ENCODE measurements around the gene CACNA1S. TPM values are rescaled to one million over a fixed set of nuclear protein-coding genes. Genes with fewer than 3 reads are reported as not detected.

The CACNA1S gene
- total and polyA plus RNA-seq, 2 of the 8 experiments (the other 6 are each of a cell fraction or from before 2014, with no cell fraction given), result 0.06 TPM; not detected in 1

- TF ChIP-seq, protein P1, sequence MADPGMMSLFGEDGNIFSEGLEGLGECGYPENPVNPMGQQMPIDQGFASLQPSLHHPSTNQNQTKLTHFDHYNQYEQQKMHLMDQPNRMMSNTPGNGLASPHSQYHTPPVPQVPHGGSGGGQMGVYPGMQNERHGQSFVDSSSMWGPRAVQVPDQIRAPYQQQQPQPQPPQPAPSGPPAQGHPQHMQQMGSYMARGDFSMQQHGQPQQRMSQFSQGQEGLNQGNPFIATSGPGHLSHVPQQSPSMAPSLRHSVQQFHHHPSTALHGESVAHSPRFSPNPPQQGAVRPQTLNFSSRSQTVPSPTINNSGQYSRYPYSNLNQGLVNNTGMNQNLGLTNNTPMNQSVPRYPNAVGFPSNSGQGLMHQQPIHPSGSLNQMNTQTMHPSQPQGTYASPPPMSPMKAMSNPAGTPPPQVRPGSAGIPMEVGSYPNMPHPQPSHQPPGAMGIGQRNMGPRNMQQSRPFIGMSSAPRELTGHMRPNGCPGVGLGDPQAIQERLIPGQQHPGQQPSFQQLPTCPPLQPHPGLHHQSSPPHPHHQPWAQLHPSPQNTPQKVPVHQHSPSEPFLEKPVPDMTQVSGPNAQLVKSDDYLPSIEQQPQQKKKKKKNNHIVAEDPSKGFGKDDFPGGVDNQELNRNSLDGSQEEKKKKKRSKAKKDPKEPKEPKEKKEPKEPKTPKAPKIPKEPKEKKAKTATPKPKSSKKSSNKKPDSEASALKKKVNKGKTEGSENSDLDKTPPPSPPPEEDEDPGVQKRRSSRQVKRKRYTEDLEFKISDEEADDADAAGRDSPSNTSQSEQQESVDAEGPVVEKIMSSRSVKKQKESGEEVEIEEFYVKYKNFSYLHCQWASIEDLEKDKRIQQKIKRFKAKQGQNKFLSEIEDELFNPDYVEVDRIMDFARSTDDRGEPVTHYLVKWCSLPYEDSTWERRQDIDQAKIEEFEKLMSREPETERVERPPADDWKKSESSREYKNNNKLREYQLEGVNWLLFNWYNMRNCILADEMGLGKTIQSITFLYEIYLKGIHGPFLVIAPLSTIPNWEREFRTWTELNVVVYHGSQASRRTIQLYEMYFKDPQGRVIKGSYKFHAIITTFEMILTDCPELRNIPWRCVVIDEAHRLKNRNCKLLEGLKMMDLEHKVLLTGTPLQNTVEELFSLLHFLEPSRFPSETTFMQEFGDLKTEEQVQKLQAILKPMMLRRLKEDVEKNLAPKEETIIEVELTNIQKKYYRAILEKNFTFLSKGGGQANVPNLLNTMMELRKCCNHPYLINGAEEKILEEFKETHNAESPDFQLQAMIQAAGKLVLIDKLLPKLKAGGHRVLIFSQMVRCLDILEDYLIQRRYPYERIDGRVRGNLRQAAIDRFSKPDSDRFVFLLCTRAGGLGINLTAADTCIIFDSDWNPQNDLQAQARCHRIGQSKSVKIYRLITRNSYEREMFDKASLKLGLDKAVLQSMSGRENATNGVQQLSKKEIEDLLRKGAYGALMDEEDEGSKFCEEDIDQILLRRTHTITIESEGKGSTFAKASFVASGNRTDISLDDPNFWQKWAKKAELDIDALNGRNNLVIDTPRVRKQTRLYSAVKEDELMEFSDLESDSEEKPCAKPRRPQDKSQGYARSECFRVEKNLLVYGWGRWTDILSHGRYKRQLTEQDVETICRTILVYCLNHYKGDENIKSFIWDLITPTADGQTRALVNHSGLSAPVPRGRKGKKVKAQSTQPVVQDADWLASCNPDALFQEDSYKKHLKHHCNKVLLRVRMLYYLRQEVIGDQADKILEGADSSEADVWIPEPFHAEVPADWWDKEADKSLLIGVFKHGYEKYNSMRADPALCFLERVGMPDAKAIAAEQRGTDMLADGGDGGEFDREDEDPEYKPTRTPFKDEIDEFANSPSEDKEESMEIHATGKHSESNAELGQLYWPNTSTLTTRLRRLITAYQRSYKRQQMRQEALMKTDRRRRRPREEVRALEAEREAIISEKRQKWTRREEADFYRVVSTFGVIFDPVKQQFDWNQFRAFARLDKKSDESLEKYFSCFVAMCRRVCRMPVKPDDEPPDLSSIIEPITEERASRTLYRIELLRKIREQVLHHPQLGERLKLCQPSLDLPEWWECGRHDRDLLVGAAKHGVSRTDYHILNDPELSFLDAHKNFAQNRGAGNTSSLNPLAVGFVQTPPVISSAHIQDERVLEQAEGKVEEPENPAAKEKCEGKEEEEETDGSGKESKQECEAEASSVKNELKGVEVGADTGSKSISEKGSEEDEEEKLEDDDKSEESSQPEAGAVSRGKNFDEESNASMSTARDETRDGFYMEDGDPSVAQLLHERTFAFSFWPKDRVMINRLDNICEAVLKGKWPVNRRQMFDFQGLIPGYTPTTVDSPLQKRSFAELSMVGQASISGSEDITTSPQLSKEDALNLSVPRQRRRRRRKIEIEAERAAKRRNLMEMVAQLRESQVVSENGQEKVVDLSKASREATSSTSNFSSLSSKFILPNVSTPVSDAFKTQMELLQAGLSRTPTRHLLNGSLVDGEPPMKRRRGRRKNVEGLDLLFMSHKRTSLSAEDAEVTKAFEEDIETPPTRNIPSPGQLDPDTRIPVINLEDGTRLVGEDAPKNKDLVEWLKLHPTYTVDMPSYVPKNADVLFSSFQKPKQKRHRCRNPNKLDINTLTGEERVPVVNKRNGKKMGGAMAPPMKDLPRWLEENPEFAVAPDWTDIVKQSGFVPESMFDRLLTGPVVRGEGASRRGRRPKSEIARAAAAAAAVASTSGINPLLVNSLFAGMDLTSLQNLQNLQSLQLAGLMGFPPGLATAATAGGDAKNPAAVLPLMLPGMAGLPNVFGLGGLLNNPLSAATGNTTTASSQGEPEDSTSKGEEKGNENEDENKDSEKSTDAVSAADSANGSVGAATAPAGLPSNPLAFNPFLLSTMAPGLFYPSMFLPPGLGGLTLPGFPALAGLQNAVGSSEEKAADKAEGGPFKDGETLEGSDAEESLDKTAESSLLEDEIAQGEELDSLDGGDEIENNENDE (IDR thresholded peaks at IDR 0.05; ENCODE audit: insufficient replicate concordance, low read length), result no peak
- no peak for TF ChIP-seq BRCA1 (IDR thresholded peaks at IDR 0.05; ENCODE audit: low read depth, low read length)
- no peak for TF ChIP-seq SIX5 (IDR thresholded peaks at IDR 0.05; ENCODE audit: low read depth, low read length)
Measured at GRCh38 chr1:201145816-201146215, 33.6 kb upstream of the CACNA1S start (continued).

Data from H1 (cell line).